H1 (cell line): ENCODE measurements around the gene TFF3.

Source experiments
- CEBPB ChIP-seq: IDR thresholded peaks from 2 replicates; pipeline ENCODE4 v1.6.1; 2012; ENCODE audit warnings: low read depth, low read length
- POLR2AphosphoS5 ChIP-seq: IDR thresholded peaks from 2 replicates; pipeline ENCODE4 v1.6.1; 2011; ENCODE audit warnings: low read depth, low read length
- TF ChIP-seq, protein P1 (sequence below), 3 experiments: IDR thresholded peaks; 1 replicate in 2 of 3; 2 replicates in 1 of 3; pipeline versions ENCODE4 v1.5.1 to v1.6.1; 2011; ENCODE audit warnings: low read length in 3 of 3, mild to moderate bottlenecking in 3 of 3, inconsistent platforms in 2 of 3, low read depth in 1 of 3, moderate library complexity in 1 of 3; ENCODE audit not compliant: insufficient read depth in 1 of 3; ENCODE audit errors: control extremely low read depth in 1 of 3
- TF ChIP-seq, protein P2 (sequence below): IDR thresholded peaks from 2 replicates; pipeline ENCODE4 v1.6.1; 2011; ENCODE audit warnings: low read length, improper control_type of control experiment

DNA sequence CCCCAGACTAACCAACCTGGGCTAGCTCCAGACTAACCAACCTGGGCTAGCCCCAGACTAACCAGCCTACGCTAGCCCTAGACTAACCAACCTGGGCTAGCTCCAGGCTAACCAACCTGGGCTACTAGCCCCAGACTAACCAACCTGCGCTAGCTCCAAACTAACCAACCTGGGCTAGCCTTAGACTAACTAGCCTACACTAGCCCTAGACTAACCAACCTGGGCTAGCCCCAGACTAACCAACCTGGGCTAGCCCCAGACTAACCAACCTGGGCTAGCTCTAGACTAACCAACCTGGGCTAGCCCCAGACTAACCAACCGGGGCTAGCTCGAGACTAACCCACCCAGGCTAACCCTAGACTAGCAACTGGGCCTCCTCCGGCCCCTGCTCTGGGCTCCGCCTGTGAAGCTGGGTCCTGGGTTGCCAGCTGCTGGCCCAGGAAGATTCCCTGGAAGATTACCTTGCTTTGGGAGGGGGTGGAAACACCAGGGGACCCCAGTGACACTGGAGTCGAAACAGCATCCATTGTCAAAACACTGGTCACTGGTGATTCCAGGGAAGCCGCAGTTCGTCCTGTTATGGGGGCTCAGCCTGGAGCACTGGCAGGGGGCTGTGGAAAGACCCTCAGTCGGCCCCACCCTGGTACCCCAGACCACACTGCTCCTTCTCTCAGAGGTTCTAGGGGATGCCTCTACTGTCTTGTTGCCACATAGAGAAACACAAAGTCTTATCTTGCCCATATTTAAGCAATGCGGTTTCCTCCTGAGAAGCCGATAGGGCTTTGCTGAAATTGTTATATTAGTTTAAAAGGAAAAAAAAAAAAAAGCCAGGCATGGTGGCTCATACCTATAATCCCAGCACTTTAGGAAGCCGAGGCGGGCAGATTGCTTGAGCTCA is 34.5 kb upstream of the TFF3 start:
- TF ChIP-seq, protein P1, sequence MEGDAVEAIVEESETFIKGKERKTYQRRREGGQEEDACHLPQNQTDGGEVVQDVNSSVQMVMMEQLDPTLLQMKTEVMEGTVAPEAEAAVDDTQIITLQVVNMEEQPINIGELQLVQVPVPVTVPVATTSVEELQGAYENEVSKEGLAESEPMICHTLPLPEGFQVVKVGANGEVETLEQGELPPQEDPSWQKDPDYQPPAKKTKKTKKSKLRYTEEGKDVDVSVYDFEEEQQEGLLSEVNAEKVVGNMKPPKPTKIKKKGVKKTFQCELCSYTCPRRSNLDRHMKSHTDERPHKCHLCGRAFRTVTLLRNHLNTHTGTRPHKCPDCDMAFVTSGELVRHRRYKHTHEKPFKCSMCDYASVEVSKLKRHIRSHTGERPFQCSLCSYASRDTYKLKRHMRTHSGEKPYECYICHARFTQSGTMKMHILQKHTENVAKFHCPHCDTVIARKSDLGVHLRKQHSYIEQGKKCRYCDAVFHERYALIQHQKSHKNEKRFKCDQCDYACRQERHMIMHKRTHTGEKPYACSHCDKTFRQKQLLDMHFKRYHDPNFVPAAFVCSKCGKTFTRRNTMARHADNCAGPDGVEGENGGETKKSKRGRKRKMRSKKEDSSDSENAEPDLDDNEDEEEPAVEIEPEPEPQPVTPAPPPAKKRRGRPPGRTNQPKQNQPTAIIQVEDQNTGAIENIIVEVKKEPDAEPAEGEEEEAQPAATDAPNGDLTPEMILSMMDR (IDR thresholded peaks at IDR 0.05; ENCODE audit: control extremely low read depth in 1 of 3, insufficient read depth in 1 of 3, low read depth in 1 of 3, low read length in 3 of 3) = no peak
- no peak for TF ChIP-seq CEBPB
- TF ChIP-seq, protein P2, sequence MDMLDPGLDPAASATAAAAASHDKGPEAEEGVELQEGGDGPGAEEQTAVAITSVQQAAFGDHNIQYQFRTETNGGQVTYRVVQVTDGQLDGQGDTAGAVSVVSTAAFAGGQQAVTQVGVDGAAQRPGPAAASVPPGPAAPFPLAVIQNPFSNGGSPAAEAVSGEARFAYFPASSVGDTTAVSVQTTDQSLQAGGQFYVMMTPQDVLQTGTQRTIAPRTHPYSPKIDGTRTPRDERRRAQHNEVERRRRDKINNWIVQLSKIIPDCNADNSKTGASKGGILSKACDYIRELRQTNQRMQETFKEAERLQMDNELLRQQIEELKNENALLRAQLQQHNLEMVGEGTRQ = no peak
- TF ChIP-seq POLR2AphosphoS5 = no peak
